Left lobe of liver (tissue), 2 donors: ENCODE results near the gene CATSPERE. TPM values are rescaled to one million over a fixed set of nuclear protein-coding genes. Genes with fewer than 3 reads are reported as not detected.
"Not testable (repeated sequence)": the region's sequence is repeated elsewhere in the genome, so short reads cannot be mapped to it uniquely, and the experiment has no call there.

Experiments
- ATAC-seq: fragments of 200-7000 bp; cut with Tn5 transposase; one replicate; pipeline ENCODE4 v1.9.1; 2020; ENCODE audit warnings: mild to moderate bottlenecking, moderate library complexity
- DNase-seq: peaks from one replicate; pipeline ENCODE4 v3.0.0-alpha.2; 2020; ENCODE audit warnings: low spot score
- total RNA-seq: library from RNA; stranded (reverse); gene quantifications from one replicate; pipeline ENCODE4 v1.2.1, GENCODE V29; 2021
- donor health status: DM: no; HTN: no; CAD: no; lungs with moderate emphysema.
- donor health status: DM: no; HTN: yes; CAD: no.

The CATSPERE gene
- total RNA-seq, 1 donor from 2014 or later, result 1.2 TPM

GRCh38 chr1:244536316-244536715 is 75.2 kb downstream of the CATSPERE start:
- ATAC-seq, result no peak
- no peak for DNase-seq

DNA sequence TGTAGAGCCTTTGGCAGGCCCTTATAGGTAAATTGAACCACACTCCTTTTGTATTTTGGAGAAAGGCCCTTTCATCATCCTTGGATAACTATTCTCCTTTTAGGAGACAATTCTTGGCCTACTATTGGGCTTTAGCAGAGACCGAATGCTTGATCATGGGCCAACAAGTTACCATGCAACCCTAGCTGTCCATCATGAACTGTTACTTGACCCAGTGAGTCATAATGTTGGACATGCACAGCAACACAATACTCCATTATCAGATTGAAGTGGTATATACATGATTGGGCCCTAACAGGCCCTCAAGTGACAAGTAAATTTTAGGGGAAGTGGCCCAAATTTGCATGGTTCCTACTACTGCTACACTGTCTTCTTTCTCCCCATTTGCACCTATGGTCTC is 84.4 kb downstream of the CATSPERE start:
- no peak for DNase-seq
- ATAC-seq, result no peak

DNA sequence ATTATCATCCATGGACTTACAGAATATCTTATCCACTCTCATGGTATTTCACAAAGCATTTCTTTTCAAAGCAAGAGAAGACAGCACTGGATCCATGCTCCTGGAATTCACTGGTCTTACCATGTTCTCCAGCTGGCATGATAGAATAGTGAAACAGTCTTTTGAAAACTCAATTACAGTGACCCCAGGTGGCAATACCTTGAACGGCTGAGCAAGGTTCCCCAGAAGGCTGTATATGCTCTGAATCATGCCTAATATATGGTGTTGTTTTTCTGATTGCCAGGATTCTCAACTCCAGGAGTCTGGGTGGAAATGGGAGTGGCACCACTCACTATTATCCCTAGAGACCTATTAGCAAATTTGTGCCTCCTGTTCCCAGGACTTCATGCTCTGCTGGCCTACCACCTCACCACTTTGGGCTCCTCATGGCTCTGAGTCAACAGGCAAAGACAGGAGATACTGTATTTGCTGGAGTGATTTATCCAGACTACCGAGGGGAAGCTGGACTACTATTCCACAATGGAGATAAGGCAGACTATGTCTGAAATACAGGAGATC is 87.6 kb downstream of the CATSPERE start:
- ATAC-seq, result no peak
- no peak for DNase-seq

GRCh38 chr1:244552336-244552735 is 91.3 kb downstream of the CATSPERE start:
- ATAC-seq (no peak), DNase-seq (no peak)

DNA sequence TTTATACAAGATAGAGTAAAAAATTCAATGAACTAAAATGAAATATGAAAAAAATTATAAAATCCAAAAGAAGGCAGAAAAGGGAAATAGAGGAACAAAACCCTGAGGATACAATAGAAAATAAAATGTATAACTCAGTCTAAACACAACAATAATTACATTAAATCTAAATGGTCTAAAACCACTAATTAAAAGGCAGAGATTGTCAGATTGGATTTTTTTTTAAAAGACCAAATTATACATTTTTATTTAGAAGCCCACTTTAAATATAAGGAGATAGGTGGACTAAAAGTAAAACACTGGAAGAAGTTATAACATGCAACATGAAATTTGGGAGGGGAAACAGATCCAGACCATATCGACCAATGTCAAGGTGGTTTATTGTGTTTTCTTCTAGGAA is 95.2 kb downstream of the CATSPERE start:
- no peak for ATAC-seq
- no peak for DNase-seq

DNA sequence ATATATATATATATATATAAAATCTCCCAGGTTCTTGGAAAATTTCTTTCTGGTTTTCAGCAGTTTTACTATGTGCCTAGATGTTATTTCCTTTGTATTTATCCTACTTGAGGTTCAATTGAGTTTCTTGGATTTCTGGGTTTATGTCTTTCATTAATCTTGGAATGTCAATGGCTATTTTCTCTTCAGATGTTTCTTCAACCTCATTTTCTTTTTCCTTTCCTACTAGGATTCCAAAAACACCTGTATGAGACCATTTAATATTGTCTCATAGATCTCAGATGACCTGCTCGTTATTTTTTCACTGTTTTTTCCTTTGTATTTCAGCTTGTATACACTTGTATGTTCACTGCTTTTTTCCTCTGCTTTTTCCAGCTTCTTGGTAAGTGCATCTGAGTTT is 96.5 kb downstream of the CATSPERE start:
- DNase-seq (no peak), ATAC-seq (no peak)

DNA sequence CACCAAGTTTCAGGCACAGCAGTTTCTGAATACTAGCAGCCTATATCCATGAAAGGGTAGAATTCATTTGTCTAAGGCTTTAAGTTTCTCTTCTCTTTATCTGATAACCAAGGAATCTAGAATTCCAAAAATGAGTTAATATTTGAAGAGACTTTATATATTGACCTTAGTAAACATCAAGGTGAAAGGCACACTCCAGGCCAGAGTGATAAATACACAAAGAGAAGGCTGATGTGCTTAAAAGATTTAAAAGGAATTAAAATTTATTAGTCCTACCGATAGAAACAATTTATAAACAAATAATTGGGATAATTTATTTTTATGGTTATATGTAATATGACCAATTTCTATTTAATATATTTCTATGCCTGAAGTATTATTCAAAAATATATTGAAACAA is 98.5 kb downstream of the CATSPERE start:
- DNase-seq (no peak), ATAC-seq (no peak)

DNA sequence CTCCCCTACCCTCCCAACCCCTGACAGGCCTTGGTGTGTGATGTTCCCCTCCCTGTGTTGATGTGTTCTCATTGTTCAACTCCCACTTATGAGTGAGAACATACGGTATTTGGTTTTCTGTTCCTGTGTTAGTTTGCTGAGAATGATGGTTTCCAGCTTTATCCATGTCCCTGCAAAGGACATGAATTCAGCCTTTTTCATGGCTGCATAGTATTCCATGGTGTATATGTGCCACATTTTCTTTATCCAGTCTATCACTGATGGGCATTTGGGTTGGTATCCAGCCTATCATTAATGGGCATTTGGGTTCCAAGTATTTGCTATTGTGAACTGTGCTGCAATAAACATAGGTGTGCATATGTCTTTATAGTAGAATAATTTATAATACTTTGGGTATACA is 101.8 kb downstream of the CATSPERE start:
- not testable (repeated sequence) for ATAC-seq, DNase-seq

DNA sequence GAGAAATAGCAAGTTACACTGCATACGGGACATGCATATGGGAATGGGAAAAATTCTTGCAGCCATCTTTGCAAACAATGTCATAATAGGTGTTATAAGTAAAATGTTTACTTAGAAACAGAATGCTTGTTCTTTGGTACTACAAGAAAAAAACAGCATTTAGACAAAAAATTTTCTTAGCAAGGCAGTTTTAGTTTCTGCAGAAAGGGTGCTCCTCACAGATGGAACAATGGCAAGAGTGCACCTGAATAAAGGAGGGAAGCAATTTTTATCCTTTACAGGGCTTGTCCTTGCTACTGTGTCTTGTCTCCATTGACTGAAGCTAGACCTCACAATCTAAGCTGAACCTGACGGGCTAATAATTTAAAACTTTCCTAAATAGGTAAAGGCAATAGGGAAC is 112.7 kb downstream of the CATSPERE start:
- no peak for ATAC-seq
- DNase-seq, result no peak

GRCh38 chr1:244576259-244576892 is 115.3 kb downstream of the CATSPERE start:
- no peak for DNase-seq
- no peak for ATAC-seq

- DNase-seq, ATAC-seq: not testable (repeated sequence)
These were observed 117.1 kb downstream of the CATSPERE start for GRCh38 chr1:244578205-244578604.

GRCh38 chr1:244583358-244583982 is 122.4 kb downstream of the CATSPERE start:
- no peak for DNase-seq
- no peak for ATAC-seq

DNA sequence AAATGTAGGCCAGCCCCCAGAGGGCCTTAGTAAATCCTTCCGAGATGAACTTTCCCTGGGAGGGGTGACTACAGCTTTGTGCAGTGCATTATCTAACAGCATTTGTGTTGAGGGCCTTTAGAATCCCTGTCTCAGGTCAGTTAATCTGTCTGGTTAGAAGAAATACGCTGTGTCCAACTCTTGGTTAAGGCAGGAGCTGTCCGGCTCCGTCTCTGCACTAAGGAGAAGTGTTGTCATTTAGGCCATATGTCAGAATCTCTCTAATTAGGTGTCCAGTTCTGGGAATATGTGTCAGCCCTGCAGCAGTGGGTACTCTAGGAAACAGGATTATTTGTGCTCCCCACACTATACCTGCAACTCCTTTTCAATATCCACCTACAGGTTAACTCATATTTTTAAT is 124.8 kb downstream of the CATSPERE start:
- no peak for DNase-seq
- no peak for ATAC-seq

DNA sequence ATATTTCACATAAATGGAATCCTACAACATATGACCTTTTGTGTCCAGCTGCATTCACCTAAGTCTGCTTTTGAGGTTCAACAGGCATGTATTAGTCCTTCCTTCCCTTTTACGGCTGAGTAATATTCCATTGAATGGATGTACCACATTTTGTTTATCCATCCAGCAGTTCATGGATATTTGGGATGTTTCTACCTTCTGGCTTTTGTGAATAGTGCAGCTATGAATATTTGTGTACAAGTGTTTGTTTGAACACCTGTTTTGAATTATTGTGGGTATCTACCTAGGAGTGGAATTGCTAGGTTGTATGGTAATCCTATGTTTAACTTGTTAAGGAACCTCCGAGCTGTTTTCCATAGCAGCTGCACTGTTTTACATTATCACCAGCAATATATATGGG is 129.6 kb downstream of the CATSPERE start:
- ATAC-seq (no peak), DNase-seq (no peak)

- no peak for ATAC-seq
These were observed 137.5 kb downstream of the CATSPERE start for GRCh38 chr1:244598611-244599010.

GRCh38 chr1:244599937-244600350 is 138.9 kb downstream of the CATSPERE start:
- DNase-seq (no peak), ATAC-seq (no peak)

More at GRCh38 chr1:244598611-244599010, 137.5 kb downstream of the CATSPERE start:
- DNase-seq, result no peak

- no peak for DNase-seq
- no peak for ATAC-seq
These were observed 140.3 kb downstream of the CATSPERE start for GRCh38 chr1:244601336-244601735.

DNA sequence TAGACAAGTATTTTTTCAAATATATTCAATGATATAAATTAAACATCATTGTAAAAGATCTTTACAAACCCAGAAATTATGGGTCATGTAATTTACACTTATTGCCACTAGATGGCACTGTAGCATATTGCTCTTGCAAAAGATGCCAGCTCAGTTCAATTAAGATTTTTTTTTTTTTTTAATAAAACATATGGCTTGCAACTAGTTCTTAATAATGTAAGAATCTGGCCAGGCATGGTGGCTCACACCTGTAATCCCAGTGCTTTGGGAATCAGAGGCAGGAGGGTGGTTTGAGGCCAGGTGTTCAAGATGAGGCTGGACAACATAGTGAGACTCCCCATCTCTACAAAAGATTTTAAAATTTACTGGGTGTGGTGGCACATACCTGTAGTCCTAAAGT is 142.4 kb downstream of the CATSPERE start:
- ATAC-seq (peak; percentile 80), DNase-seq (no peak)

DNA sequence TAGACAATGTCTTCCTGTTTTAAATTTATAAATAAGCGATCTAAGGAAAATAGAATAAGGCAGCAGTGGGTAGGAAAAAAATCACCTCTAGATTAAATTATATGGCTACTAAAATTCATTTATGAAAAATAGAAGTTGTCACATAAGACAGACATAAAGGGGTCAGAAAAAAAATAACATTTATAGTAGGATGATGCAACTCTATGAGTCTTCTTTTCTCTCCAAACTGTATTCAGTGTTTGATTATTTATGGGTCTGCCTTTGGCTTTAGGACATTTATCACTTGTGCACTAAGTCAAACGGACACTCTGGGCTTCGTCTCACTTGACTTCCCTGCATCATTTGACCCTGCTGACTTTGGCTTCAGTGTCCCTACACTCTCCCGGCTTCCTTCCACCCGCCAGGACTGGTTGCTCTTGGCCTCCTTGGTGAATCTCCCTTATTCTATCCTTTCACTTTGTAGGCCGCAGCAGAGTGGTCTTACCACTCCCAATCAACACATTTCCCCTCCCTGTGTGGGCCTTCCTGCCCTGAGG is 144.8 kb downstream of the CATSPERE start:
- ATAC-seq, result no peak
- no peak for DNase-seq

DNA sequence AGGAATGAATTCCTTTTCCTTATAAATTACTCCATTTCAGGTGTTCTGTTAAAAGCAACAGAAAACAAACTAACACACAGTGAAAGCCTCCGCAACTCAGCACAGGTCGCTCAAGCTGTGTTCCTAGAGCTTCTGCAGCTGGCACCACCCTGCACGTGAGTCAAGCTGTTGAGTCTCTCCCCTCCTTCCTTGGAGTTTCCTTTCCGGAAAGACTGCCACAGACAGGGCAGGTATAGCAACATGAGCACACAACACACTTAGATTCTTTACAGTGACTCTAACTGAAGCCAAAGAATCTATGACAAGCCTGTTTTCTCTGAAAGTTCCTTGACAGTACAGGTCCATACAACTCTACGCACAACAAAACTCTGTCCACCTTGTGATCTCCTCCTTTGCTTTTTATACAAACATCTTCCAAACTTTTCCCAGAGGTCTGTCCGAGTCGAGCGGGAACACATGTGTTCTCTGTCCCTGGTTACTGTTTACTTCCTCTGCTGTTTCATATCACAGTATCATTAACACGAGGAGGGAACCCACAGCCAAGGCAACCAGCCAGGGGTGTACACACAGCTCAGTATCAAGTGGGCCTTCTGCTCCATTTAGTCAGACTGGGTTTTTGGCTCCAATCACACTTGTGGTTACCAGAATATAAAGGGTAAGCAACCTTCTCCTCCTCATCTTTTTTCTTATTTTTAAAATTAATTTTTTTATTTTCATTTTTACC is 153.2 kb downstream of the CATSPERE start:
- peak; percentile 77 for ATAC-seq
- no peak for DNase-seq

GRCh38 chr1:244614879-244615278 is 153.8 kb downstream of the CATSPERE start:
- no peak for ATAC-seq

DNA sequence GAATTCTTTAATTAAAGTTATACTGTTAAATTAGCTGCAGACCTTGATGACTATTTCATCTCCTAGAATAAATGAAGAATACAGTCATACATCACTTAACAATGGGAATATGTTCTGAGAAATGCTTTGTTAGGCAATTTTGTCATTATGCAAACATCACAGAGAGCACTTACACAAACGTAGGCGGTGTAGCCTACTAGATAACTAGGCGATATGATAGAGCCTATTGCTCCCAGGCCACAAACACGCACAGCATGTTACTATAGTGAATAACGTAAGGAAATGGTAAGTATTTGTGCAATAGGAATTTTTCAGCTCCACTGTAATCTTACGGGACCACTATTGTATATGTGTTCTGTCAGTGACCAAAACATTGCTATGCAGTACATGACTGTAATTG is 154.2 kb downstream of the CATSPERE start:
- ATAC-seq, result no peak

More at GRCh38 chr1:244614879-244615278, 153.8 kb downstream of the CATSPERE start:
- DNase-seq, result no peak

More for the DNA sequence above, 154.2 kb downstream of the CATSPERE start:
- DNase-seq, result no peak
